Measurements from ENCODE around the gene MAFB.

GRCh38 chr20:40638414-40638813 is 50.6 kb downstream of the MAFB start:
- TF ChIP-seq CTCF (IDR thresholded peaks at IDR 0.05): no peak
- TF ChIP-seq POLR2A (IDR thresholded peaks at IDR 0.05): no peak
- TF ChIP-seq POLR2AphosphoS5 (IDR thresholded peaks at IDR 0.05): no peak
